Measurements from ENCODE around the gene PKD2L1. TPM values are rescaled to one million over a fixed set of nuclear protein-coding genes. Genes with fewer than 3 reads are reported as not detected.

Gene PKD2L1
- total RNA-seq, 1 donor from 2014 or later: not detected

DNA sequence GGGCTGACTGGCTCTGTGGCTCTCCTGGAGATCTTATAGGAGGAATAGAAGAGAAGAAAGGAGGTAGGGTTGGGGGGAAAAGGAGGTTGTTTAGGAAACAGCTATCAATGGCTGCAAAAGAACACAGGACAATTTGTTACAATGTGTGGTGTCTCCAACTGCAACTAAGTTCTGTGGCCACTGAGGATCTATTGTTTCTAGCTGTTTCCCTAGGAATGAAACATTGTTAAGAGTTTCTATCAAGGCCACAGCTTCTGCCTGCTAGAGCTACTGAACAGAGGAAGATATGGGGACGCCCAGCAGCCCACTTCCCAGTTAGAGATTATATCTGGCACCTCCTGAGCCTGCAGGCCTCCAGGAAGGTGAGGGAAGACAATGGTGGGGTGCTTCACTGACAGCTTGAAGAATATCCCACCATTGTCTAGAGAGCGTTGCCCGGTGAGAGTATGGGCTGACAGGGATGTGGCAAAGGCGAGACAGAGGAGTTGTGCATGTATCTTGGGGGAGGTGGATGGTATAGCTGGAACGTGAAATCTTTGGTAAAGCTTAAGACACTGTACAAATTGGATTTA is 21.0 kb upstream of the PKD2L1 start:
- peaks cover 45% of the 10 kb centered on the region for H3K36me3 Mint-ChIP-seq (ENCODE audit: low read depth)
- DNase-seq (ENCODE audit: low spot score): no peak
- no peaks in the 10 kb centered on the region for H3K9me3 Mint-ChIP-seq (ENCODE audit: low read depth)
- H3K27ac Mint-ChIP-seq (ENCODE audit: unreplicated experiment): no peak overlapping the region
- H3K4me1 Mint-ChIP-seq (ENCODE audit: low read depth): peaks cover 45% of the 10 kb centered on the region
- no peak overlapping the region for H3K4me3 Mint-ChIP-seq (ENCODE audit: unreplicated experiment)
- TF ChIP-seq, protein P1, sequence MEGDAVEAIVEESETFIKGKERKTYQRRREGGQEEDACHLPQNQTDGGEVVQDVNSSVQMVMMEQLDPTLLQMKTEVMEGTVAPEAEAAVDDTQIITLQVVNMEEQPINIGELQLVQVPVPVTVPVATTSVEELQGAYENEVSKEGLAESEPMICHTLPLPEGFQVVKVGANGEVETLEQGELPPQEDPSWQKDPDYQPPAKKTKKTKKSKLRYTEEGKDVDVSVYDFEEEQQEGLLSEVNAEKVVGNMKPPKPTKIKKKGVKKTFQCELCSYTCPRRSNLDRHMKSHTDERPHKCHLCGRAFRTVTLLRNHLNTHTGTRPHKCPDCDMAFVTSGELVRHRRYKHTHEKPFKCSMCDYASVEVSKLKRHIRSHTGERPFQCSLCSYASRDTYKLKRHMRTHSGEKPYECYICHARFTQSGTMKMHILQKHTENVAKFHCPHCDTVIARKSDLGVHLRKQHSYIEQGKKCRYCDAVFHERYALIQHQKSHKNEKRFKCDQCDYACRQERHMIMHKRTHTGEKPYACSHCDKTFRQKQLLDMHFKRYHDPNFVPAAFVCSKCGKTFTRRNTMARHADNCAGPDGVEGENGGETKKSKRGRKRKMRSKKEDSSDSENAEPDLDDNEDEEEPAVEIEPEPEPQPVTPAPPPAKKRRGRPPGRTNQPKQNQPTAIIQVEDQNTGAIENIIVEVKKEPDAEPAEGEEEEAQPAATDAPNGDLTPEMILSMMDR (IDR thresholded peaks at IDR 0.05): no peak
- H3K27me3 Mint-ChIP-seq (ENCODE audit: low read depth): no peaks in the 10 kb centered on the region

DNA sequence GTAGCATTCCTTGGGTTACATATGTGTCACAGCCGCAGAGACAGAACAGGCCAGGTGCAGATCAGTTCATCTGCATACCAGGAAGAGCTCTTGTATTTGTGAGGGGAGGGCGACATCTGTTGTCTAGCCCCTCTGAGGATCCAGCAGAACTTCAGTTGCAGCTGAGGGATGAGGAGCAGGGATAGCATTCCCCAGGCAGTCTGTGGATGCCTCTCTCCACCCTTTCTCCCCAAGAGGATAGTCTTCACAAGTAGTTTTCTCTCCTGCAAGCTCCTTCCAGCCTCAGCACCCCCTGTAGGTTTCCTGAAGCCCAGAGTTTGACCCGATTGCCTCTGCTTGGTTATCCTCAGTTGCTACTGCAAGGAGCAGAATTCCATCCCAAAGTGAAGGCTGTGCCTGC is 19.6 kb upstream of the PKD2L1 start:
- peak overlapping the region; percentile 89 for H3K4me3 Mint-ChIP-seq (ENCODE audit: unreplicated experiment)
- peaks cover 33% of the 10 kb centered on the region for H3K36me3 Mint-ChIP-seq (ENCODE audit: low read depth)
- no peaks in the 10 kb centered on the region for H3K27me3 Mint-ChIP-seq (ENCODE audit: low read depth)
- TF ChIP-seq, protein P1 (IDR thresholded peaks at IDR 0.05): no peak
- no peaks in the 10 kb centered on the region for H3K9me3 Mint-ChIP-seq (ENCODE audit: low read depth)
- no peak for DNase-seq (ENCODE audit: low spot score)
- H3K4me1 Mint-ChIP-seq (ENCODE audit: low read depth): peaks cover 49% of the 10 kb centered on the region
- H3K27ac Mint-ChIP-seq (ENCODE audit: unreplicated experiment): no peak overlapping the region

DNA sequence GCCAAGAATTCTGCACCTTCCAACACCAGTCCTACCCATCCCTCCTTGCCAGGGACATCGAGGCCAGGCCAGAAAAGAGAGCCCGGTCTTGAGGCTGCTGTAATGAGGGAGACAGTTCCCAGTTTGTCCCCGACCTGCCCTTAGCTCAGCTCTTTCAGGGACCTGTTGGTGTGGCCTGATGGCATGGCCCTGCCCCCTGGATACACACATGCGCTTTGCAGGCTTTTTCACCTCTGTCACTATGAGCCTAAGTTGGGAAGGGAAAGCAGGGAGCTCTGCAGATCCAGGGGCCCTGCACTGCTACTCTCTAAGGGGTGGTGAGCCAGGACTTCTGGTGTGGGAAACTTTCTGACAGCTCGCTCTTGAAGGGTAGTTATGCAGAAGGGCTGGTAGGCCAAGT is 19.1 kb upstream of the PKD2L1 start:
- no peak for DNase-seq (ENCODE audit: low spot score)
- Mint-ChIP-seq H3K27me3 (ENCODE audit: low read depth) (no peaks in the 10 kb centered on the region), H3K36me3 (ENCODE audit: low read depth) (peaks cover 27% of the 10 kb centered on the region), H3K27ac (ENCODE audit: unreplicated experiment) (no peak overlapping the region), H3K4me1 (ENCODE audit: low read depth) (peaks cover 49% of the 10 kb centered on the region), H3K4me3 (ENCODE audit: unreplicated experiment) (peak overlapping the region; percentile 89), H3K9me3 (ENCODE audit: low read depth) (no peaks in the 10 kb centered on the region)
- TF ChIP-seq, protein P1 (IDR thresholded peaks at IDR 0.05): no peak

DNA sequence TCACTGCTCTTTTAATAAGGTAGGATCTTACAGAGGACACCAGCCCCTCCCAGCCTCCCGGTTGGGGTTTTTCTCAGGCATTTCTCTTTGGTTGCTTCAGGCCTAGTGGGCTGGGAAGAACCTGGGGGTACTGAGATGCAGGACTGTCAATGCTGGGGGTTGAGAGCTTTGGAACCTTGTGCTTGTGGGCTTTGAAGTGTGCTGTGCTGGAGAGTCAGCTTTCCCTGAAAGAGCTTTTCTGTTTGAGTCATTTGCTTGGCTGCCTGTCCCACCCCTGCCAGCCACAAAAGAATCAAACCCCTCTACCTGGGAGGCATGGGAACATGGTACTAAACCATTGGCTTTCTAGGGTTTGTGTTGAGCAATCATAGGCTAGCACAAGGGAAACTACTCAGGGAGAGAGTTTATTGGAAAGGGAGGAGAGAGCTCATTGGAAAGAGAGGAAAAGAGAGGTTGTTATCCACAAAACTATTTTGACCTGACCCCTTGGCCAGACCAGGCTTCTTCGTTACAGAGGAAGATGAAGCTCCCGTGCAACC is 18.4 kb upstream of the PKD2L1 start:
- no peak for DNase-seq (ENCODE audit: low spot score)
- no peaks in the 10 kb centered on the region for H3K27me3 Mint-ChIP-seq (ENCODE audit: low read depth)
- H3K27ac Mint-ChIP-seq (ENCODE audit: unreplicated experiment): peak overlapping the region; percentile 45
- peaks cover 49% of the 10 kb centered on the region for H3K4me1 Mint-ChIP-seq (ENCODE audit: low read depth)
- H3K9me3 Mint-ChIP-seq (ENCODE audit: low read depth): no peaks in the 10 kb centered on the region
- H3K4me3 Mint-ChIP-seq (ENCODE audit: unreplicated experiment): peak overlapping the region; percentile 89
- TF ChIP-seq, protein P1 (IDR thresholded peaks at IDR 0.05): no peak
- H3K36me3 Mint-ChIP-seq (ENCODE audit: low read depth): peaks cover 21% of the 10 kb centered on the region

DNA sequence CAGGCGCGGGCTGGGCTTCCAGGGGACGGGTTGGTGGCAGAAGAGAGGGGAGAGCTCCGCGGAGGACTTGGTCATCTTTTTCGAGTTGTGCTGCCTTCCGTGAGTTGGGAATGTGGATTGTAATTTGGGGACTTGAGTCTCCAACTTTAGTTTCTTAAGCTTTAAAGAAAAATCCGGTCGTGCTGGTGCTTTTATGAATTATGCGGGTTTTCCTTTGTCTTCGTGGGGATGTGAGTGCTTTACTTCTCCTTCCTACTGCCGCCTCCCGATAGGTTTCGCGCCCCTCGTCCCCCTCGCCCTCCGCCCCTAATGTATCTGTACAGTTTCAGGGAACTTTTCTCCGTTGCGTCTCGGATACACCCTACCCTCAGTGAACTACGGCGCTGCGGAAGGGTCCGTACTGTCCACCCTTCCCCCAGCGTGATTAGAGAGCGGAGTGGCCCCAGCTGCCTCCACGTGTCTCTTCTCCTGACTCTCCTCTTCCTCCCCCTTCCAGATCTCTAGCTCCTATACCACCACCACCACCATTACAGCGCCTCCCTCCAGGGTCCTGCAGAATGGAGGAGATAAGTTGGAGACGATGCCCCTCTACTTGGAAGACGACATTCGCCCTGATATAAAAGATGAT is 17.7 kb upstream of the PKD2L1 start:
- Mint-ChIP-seq H3K4me3 (ENCODE audit: unreplicated experiment) (peak overlapping the region; percentile 89), H3K4me1 (ENCODE audit: low read depth) (peaks cover 49% of the 10 kb centered on the region), H3K9me3 (ENCODE audit: low read depth) (no peaks in the 10 kb centered on the region), H3K27me3 (ENCODE audit: low read depth) (no peaks in the 10 kb centered on the region), H3K27ac (ENCODE audit: unreplicated experiment) (peak overlapping the region; percentile 64), H3K36me3 (ENCODE audit: low read depth) (peaks cover 19% of the 10 kb centered on the region)
- TF ChIP-seq, protein P1 (IDR thresholded peaks at IDR 0.05): no peak
- no peak for DNase-seq (ENCODE audit: low spot score)

All from chondrocyte (in vitro differentiated cells).